GM19397 (cell line): ENCODE measurements around the gene ADGRD2.

Source experiments
- ATAC-seq: cut with Tn5 transposase; IDR thresholded peaks from one replicate; pipeline ENCODE4 v1.9.1; 2021; ENCODE audit warnings: mild to moderate bottlenecking, moderate library complexity; ENCODE audit not compliant: unreplicated experiment

The ADGRD2 gene

GRCh38 chr9:124506931-124507879 is 57.0 kb downstream of the ADGRD2 start, which contains the start of gene NR5A1:
NR5A1 (minus strand) TSS chr9:124507399; CDS start chr9:124503395, 4,004 bp downstream.
- ATAC-seq: no peak

GRCh38 chr9:124507880-124508423 is 57.7 kb downstream of the ADGRD2 start:
- no peak for ATAC-seq

GRCh38 chr9:124510650-124511425 is 60.6 kb downstream of the ADGRD2 start:
- no peak for ATAC-seq

GRCh38 chr9:124511426-124511840 is 61.2 kb downstream of the ADGRD2 start:
- ATAC-seq: no peak

- ATAC-seq: no peak
Observed at GRCh38 chr9:124511891-124512805, 61.9 kb downstream of the ADGRD2 start.

- ATAC-seq: no peak
Observed at GRCh38 chr9:124512806-124513204, 62.6 kb downstream of the ADGRD2 start.

- ATAC-seq: no peak
Observed at GRCh38 chr9:124513376-124513994, 63.2 kb downstream of the ADGRD2 start.

GRCh38 chr9:124514125-124514524 is 63.9 kb downstream of the ADGRD2 start:
- ATAC-seq: no peak

GRCh38 chr9:124514874-124515273 is 64.6 kb downstream of the ADGRD2 start:
- no peak for ATAC-seq

- no peak for ATAC-seq
Observed at GRCh38 chr9:124517600-124517999, 67.3 kb downstream of the ADGRD2 start.

GRCh38 chr9:124518116-124518515 is 67.9 kb downstream of the ADGRD2 start:
- ATAC-seq: no peak

- no peak for ATAC-seq
Observed at GRCh38 chr9:124520206-124520596, 70.0 kb downstream of the ADGRD2 start.

- no peak for ATAC-seq
Observed at GRCh38 chr9:124521142-124521541, 70.9 kb downstream of the ADGRD2 start.

- ATAC-seq: no peak
Observed at GRCh38 chr9:124522121-124523098, 72.2 kb downstream of the ADGRD2 start.

GRCh38 chr9:124526174-124526573 is 75.9 kb downstream of the ADGRD2 start:
- no peak for ATAC-seq

GRCh38 chr9:124527781-124528180 is 77.5 kb downstream of the ADGRD2 start:
- ATAC-seq: no peak
